GM21529 (cell line): ENCODE measurements around the gene GJB3.
"Not testable (repeated sequence)": the region's sequence is repeated elsewhere in the genome, so short reads cannot be mapped to it uniquely, and the experiment has no call there.

ENCODE experiments used
- ATAC-seq: cut with Tn5 transposase; IDR thresholded peaks from one replicate; pipeline ENCODE4 v1.9.1; 2021; ENCODE audit not compliant: unreplicated experiment

GJB3 gene

DNA sequence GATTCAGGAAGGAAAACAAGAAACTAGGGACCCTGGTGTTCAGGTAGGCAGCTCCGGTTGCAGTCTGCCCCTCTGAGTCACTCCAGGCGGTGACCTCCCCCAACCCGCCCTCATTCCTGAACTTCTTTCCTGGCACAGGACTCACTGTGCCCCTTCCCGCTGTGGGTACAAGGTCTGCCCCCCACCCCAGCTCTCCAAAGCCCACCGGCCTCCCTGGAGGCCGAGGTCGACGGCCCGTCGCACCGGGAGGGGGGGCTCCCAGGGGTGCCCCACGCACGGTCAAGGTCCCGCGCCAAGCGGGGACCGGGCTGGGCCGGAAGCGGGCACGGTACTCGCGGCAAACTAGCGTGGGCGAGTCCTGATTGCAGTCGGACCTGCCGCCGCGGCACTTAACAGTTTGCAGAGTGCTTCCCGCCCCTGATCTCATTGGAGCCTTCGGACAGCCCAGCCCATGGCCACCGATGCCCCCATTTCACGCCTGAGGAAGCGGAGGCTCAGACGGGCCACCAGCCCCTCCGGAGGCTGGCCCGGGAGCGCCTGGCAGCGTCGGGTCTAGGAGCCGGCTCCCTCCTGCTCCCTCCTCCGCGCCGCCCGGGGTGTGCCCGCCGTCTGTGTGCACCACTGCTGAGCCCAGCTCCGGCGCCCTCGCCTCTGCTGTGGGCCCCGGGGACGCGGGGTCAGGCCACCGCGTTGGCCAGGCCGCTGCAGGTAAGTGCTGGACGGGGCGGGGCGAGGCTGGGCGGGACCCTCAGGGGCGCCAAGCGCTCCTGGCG is at the start of gene GJB3:
GJB3 (plus strand) TSS at position 144 of the 773 bp plus-strand sequence. CDS start 3,549 bp downstream, outside the sequence.
- ATAC-seq = no peak

DNA sequence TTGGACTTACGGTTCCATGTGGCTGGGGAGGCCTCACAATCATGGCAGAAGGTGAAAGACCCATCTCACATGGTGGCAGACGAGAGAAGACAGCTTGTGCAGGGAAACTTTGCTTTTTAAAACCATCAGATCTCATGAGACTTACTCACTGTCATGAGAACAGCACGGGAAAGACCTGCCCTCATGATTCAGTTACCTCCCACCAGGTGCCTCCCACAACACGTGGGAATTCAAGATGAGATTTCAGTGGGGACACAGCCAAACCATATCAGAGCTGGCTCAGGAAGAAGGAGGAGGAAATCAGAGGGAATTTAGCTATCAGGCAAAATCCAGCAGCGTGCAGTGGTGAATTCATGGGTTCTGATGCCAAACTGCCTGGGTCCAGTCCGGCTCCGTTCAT is 48.2 kb upstream of the GJB3 start:
- not testable (repeated sequence) for ATAC-seq

DNA sequence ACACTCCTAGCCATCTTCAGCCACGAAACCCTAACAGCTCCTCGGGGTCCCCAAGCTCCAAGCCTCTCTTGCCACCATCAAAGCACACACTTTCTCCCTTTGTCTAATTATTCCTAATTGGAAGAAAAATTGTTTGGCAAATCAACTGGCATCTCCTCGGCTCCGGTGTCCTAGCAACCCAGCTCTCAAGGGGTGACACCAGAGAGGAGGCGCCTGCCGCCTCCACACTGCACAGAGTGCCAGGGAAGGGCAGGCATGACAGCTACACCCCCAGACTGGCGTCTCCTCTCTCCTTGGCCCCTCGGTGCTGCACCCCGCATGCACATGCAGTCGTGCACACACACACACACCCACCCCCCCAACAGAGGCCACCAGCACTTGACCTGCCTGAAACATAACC is 44.3 kb upstream of the GJB3 start:
- no peak for ATAC-seq

DNA sequence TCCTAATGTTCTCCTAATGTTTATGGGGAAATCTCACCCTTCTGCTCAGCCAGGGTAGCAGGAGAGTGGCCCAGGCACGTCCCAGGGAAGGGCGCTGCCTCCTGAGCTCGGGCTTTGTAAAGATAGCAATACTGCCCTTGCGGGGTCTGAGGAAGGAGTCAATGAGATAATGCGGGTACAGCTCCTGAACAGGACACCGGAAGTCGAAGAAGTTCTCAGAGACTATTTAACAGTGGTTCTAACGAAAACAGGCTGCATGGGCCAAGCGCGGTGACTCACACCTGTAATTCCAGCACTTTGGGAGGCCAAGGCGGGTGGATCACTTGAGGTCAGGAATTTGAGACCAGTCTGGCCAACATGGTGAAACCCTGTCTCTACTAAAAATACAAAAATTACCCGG is 43.8 kb upstream of the GJB3 start:
- ATAC-seq = not testable (repeated sequence)

- ATAC-seq = no peak
Measured at GRCh38 chr1:34739613-34740012, 41.4 kb upstream of the GJB3 start.

DNA sequence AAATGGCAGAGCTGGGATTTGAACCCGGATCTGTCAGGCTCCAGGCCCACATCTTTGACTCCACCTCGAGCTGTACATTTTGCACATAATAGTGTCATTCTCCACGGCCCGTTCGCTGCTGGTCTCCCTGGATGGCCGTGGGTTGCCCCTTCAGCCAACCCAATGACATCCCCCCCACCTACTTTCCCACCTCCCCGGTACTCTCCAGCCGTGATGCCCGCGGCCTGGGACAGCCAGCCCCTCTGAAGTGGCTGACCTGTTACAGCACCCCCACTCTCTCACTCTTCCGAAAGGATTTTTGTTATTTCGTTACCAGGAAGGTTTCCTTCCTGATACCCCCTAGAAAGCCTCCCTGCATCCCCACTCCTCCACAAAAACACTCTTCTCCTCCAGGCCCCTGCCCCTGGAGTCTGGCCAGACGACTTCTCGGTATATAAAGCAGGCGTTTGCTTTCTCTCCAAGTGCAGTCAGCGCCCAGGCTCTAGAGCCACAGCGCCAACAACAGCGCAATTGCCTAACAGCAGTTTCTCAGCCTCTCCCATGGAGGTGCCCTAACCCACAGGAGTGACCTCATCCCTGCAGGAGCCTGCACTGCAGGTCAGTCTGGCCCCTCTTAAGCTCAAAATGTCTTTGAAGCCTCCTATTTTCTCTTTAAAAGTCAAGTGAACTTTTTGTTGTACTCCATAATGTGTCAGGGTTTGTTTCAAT is 40.7 kb upstream of the GJB3 start:
- no peak for ATAC-seq

- no peak for ATAC-seq
Measured at GRCh38 chr1:34742667-34743270, 38.2 kb upstream of the GJB3 start.

DNA sequence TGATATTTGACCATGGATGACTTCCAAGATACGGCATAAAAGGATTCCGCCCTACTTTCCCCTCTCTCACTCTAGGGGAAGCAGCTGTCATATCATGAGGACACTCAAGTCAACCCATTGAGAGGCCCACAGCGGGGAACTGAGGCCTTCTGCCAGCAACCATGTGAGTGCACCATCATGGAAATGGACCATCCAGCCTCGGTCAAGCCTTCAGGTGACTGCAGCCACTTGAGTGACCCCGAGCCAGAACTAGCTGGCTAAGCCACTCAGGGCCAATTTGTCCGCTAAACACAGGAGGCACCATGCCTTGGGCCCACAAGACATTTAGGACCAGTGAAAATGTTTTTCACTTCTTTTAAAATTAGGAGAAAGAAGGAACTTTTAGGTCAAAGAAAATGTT is 37.2 kb upstream of the GJB3 start:
- no peak for ATAC-seq

DNA sequence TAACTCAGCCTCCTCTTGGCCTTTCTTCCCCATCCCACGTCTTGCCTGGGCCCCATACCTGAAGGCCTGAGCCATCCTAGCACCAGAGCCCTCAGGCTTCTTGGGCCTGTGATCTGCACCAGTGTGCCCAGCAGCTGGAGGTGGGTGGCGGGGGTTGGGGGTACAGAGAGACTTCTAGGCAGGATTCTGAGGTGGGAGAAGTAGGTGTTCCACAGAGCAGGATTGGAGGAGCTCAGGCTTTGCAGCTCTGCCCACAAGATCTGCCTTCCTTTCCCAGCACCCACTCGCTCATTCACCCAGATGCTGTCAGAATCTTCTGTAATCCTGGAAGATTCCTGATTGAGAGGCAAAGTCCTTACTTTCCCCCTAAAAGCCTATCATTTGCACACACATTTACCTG is 36.2 kb upstream of the GJB3 start:
- ATAC-seq = no peak

DNA sequence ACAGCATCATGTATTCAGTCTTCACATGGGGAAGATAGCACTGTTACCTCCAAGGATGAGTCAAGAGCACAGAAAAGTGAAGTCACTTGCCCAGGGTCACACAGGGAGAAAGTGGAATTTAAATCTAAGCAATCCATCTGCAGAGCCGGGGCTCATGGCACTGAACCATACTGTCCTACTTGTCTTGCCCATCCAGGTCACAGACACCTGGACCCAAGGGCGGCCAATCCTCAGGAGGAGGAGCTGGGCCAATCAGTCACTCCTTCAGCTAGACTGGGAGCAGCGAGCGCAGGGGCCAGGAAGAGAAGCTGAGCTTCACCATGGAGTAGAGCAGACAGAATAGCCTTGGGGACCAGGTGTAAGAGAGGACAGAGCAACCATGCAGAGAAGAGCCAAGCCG is 35.3 kb upstream of the GJB3 start:
- no peak for ATAC-seq

- ATAC-seq = no peak
Measured at GRCh38 chr1:34746101-34746500, 34.9 kb upstream of the GJB3 start.

DNA sequence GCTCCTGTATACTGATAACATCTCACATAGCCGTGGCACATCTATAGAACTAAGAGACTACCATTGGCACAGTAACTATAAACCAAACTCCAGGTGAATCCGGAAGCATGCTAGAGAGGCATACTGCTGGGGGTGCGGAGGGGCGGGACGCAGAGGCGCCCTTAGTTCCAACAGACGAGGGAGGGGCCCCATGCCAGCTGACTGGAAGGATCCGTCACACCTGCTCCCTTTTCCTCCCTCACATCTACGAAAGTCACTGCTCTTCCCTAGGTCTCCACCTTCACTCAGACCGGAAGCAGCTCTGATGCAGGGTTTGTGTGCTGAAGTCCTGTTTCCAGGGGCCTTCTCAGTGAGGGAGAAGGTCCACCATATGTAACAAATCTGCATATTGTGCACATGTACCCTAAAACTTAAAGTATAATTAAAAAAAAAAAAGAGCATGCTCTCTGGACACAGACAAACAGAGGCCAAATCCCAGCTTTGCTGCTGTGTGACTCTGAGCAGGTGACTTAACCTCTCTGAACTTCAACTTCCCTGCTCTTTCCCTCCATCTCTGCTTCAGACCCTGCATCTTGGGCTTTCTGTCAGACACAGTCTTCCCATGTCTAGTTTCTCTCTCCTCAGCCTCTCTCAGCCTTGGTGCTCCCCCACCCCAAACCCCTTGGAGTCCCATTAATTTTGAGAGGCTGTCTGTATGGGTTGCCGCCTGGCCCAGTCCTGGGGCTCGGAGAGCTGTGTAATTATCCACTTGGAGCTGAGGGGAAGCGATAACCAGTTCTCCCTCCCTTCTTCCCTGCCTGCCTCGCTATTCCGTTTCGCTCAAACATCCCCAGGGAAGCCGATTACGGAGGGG is 34.0 kb upstream of the GJB3 start:
- ATAC-seq = no peak

- ATAC-seq = no peak
Measured at GRCh38 chr1:34747638-34747941, 33.4 kb upstream of the GJB3 start.

GRCh38 chr1:34749992-34750391 is 31.0 kb upstream of the GJB3 start:
- no peak for ATAC-seq

GRCh38 chr1:34750610-34751009 is 30.4 kb upstream of the GJB3 start:
- no peak for ATAC-seq

- no peak for ATAC-seq
Measured at GRCh38 chr1:34753163-34753562, 27.9 kb upstream of the GJB3 start.

GRCh38 chr1:34754964-34755637 is 25.9 kb upstream of the GJB3 start, which contains the start of gene GJB5:
Gene GJB5, plus strand, starts transcription at chr1:34755047. Its CDS starts 2,284 bp downstream, at chr1:34757331.
- ATAC-seq = no peak

DNA sequence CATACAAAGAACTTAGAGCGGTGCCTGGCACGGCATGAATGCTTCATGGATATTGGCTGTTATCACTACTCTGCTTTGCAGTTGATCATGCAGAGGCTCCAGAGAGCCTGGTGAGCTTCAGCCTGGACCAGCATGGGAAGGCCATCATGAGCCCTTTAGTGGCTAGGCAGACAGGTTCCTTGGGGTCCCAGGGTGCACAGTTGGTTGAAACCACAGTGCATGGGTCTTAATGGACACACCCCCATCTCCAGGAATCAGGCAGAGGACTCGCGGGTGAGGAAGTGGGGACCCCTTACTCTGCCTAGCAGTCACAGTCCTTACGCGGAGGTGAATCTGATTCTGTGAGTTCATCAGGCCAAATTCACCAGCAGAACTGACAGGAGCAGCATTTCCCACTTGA is 25.1 kb upstream of the GJB3 start:
- no peak for ATAC-seq

- ATAC-seq = no peak
Measured at GRCh38 chr1:34757386-34757785, 23.6 kb upstream of the GJB3 start.

DNA sequence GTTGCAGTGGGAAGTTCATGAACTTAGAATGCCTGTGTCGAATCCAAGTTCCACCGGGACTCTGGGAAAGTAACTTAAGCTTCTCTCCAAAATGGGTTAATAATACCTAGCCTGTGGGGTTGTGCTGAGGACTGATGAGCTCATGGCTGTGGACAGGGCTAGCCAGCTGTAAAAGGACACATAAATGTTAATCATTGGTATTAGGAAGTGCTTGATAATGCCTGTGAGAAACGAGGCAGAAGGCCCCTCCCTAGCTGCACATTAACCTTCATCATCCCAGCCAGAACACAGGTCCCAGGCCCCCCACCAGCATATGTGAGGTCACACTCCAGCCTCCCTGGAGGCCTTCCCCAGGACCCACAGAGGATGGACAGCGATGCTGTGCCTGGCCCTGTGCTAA is 22.3 kb upstream of the GJB3 start:
- no peak for ATAC-seq
